CD14-positive monocyte (primary cell): Measurements from ENCODE around the gene RESP18. TPM values are rescaled to one million over a fixed set of nuclear protein-coding genes. Genes with fewer than 3 reads are reported as not detected.
A peak's percentile ranks its signal among the peaks of the same experiment; 100 is the strongest.

ENCODE experiments used
- DNase-seq, 3 donors: peaks; one replicate each; pipeline ENCODE4 v3.0.0-alpha.2; 2011 to 2022
- H2AFZ ChIP-seq: 2 replicates; pipeline ENCODE4 v1.6.0; 2012; ENCODE audit warnings: mild to moderate bottlenecking, low read depth, low read length, inconsistent platforms; ENCODE audit not compliant: insufficient read depth, poor library complexity, severe bottlenecking
- H3K27ac ChIP-seq, 2 donors: 1 replicate in 1 of 2; 2 replicates in 1 of 2; pipeline ENCODE4 v1.5.1; 2012 to 2013; ENCODE audit warnings: low read length in 2 of 2, control low read depth in 1 of 2, inconsistent platforms in 1 of 2, low read depth in 1 of 2, mild to moderate bottlenecking in 1 of 2
- H3K27me3 ChIP-seq, 2 donors: one replicate each; pipeline versions ENCODE4 v1.6.0 to v1.6.1; 2011 to 2013; ENCODE audit warnings: low read length in 2 of 2; ENCODE audit not compliant: control insufficient read depth in 2 of 2, insufficient read depth in 2 of 2
- H3K36me3 ChIP-seq, 2 donors: replicated peaks in 1 of 2; 1 replicate in 1 of 2; 2 replicates in 1 of 2; pipeline versions ENCODE4 v1.5.1 to v1.6.1; 2012 to 2013; ENCODE audit warnings: low read length in 2 of 2, control low read depth in 1 of 2, inconsistent platforms in 1 of 2, mild to moderate bottlenecking in 1 of 2; ENCODE audit not compliant: insufficient read depth in 2 of 2, control insufficient read depth in 1 of 2
- H3K4me1 ChIP-seq, 2 donors: 1 replicate in 1 of 2; 2 replicates in 1 of 2; pipeline versions ENCODE4 v1.5.1 to v1.6.1; 2012 to 2013; ENCODE audit warnings: low read length in 2 of 2, control low read depth in 1 of 2, inconsistent platforms in 1 of 2, mild to moderate bottlenecking in 1 of 2, moderate library complexity in 1 of 2; ENCODE audit not compliant: insufficient read depth in 2 of 2, control insufficient read depth in 1 of 2
- H3K4me2 ChIP-seq: replicated peaks from 2 replicates; pipeline ENCODE3; 2012; ENCODE audit warnings: low read length, moderate library complexity, mild to moderate bottlenecking; ENCODE audit not compliant: poor library complexity, severe bottlenecking; ENCODE audit errors: extremely low read depth
- H3K4me3 ChIP-seq, 3 experiments: fragments of 200-600 bp in 1 of 3; sonication (generic) in 1 of 3; replicated peaks in 1 of 3; 1 replicate in 2 of 3; 2 replicates in 1 of 3; pipeline ENCODE4 v1.5.1; 2011 to 2013; ENCODE audit warnings: low read length in 3 of 3, mild to moderate bottlenecking in 3 of 3, control low read depth in 2 of 3, low read depth in 2 of 3, inconsistent platforms in 1 of 3, moderate library complexity in 1 of 3
- H3K79me2 ChIP-seq: 2 replicates; pipeline ENCODE4 v1.6.0; 2012; ENCODE audit warnings: mild to moderate bottlenecking, control low read depth, inconsistent platforms, low read length, moderate library complexity; ENCODE audit not compliant: insufficient read depth
- H3K9ac ChIP-seq: 2 replicates; pipeline ENCODE4 v1.6.0; 2017; ENCODE audit warnings: low read length, mild to moderate bottlenecking; ENCODE audit not compliant: insufficient read depth, poor library complexity, severe bottlenecking
- H3K9me3 ChIP-seq, 2 donors: replicated peaks in 1 of 2; 1 replicate in 1 of 2; 2 replicates in 1 of 2; pipeline versions ENCODE4 v1.5.1 to v1.6.1; 2012 to 2013; ENCODE audit warnings: low read length in 2 of 2, control low read depth in 1 of 2; ENCODE audit not compliant: control insufficient read depth in 1 of 2, insufficient read depth in 1 of 2
- H4K20me1 ChIP-seq: 2 replicates; pipeline ENCODE4 v1.6.0; 2012; ENCODE audit warnings: mild to moderate bottlenecking, low read length, control low read depth, moderate library complexity; ENCODE audit not compliant: insufficient read depth
- H3K27ac Mint-ChIP-seq, 7 donors: one replicate each; pipeline ENCODE4 v1.8.0; 2020; ENCODE audit warnings: mild to moderate bottlenecking in 7 of 7, mixed read lengths in 7 of 7, moderate library complexity in 6 of 7, inconsistent platforms in 2 of 7
- H3K27me3 Mint-ChIP-seq, 3 donors: one replicate each; pipeline ENCODE4 v1.8.0; 2021 to 2022; ENCODE audit warnings: low read depth in 3 of 3, mild to moderate bottlenecking in 3 of 3, mixed read lengths in 3 of 3, moderate library complexity in 3 of 3, inconsistent platforms in 1 of 3
- H3K36me3 Mint-ChIP-seq, 2 donors: one replicate each; pipeline ENCODE4 v1.8.0; 2020; ENCODE audit warnings: mixed read lengths in 2 of 2, inconsistent platforms in 1 of 2, mild to moderate bottlenecking in 1 of 2
- H3K4me1 Mint-ChIP-seq: one replicate; pipeline ENCODE4 v1.8.0; 2020; ENCODE audit warnings: mild to moderate bottlenecking, mixed read lengths
- H3K4me3 Mint-ChIP-seq, 2 donors: one replicate each; pipeline ENCODE4 v1.8.0; 2020; ENCODE audit warnings: mild to moderate bottlenecking in 2 of 2, mixed read lengths in 2 of 2, moderate library complexity in 1 of 2
- H3K9me3 Mint-ChIP-seq, 7 donors: one replicate each; pipeline ENCODE4 v1.8.0; 2020 to 2022; ENCODE audit warnings: mixed read lengths in 7 of 7, mild to moderate bottlenecking in 6 of 7, moderate library complexity in 6 of 7, inconsistent platforms in 2 of 7
- CTCF ChIP-seq: fragments of 200-600 bp; IDR thresholded peaks from one replicate; pipeline ENCODE4 v1.8.0; 2022; ENCODE audit warnings: antibody characterized with exemption, mild to moderate bottlenecking
- WGBS: methylation state at CpG from one replicate; pipeline ENCODE4 v1.1.5; 2013; ENCODE audit warnings: missing lambda C conversion rate; ENCODE audit not compliant: insufficient coverage; 5-methylcytosine and 5-hydroxymethylcytosine counted together
- intact Hi-C, 2 donors: fragments of 100-400 bp; cut with micrococcal nuclease; formaldehyde crosslinking; loops; one replicate each; pipeline versions ENCODE4 v1.15.0 to v1.15.1; 2023
- polyA plus RNA-seq, 3 donors: library from polyadenylated mRNA; depleted of rRNA in 1 of 3; unstranded in 2 of 3; stranded (reverse) in 1 of 3; fragments of 300-500 nt in 2 of 3; fragments of >200 nt in 1 of 3; fragmentation: Illumina TruSeq in 2 of 3; gene quantifications; 1 replicate in 2 of 3; 2 replicates in 1 of 3; pipeline ENCODE4 v1.2.3, GENCODE V29; 2012 to 2021

RESP18 gene
- polyA plus RNA-seq, 3 donors = not detected

- H3K4me3 Mint-ChIP-seq = peak overlapping the region in 1 of 2 donors; percentile 52
- Histone ChIP-seq H3K36me3 (no peaks in the 10 kb centered on the region), H3K9ac (no peak overlapping the region), H3K4me2 (no peak overlapping the region), H3K4me1 (peaks cover 10 to 15% of the 10 kb centered on the region in 2 donors), H3K9me3 (no peaks in the 10 kb centered on the region), H3K79me2 (no peaks in the 10 kb centered on the region), H3K27me3 (peaks cover 0 to 36% of the 10 kb centered on the region in 2 donors), H4K20me1 (no peaks in the 10 kb centered on the region), H3K27ac (no peak overlapping the region), H2AFZ (no peak overlapping the region), H3K4me3 (no peak overlapping the region)
- no peak for TF ChIP-seq CTCF
- no peaks in the 10 kb centered on the region for H3K36me3 Mint-ChIP-seq
- 93% methylated on average over 13 of the region's 14 CpGs for WGBS
- peaks cover 44 to 66% (median 52%) of the 10 kb centered on the region in 3 donors for H3K27me3 Mint-ChIP-seq
- intact Hi-C loops = loop anchor here (5.0 kb wide), 4 partner anchors 69 to 134 kb away; partner anchors contain the start of genes NHEJ1 (in 2 of the 2), ANKZF1 (in 1 of the 2), ATG9A (in 1 of the 2) and CNPPD1 (in 1 of the 2)
- H3K27ac Mint-ChIP-seq = no peak overlapping the region
- peaks cover 0 to 6% (median 1%) of the 10 kb centered on the region in 7 donors for H3K9me3 Mint-ChIP-seq
- peak in 1 of 3 donors; percentile 3 for DNase-seq
- peaks cover 11% of the 10 kb centered on the region for H3K4me1 Mint-ChIP-seq
These were observed 36.4 kb downstream of the RESP18 start for GRCh38 chr2:219296142-219296541.

- no peaks in the 10 kb centered on the region for H3K79me2 ChIP-seq
- peak overlapping the region; percentile 43 to 76 (median 48) for H3K4me3 ChIP-seq
- Mint-ChIP-seq H3K4me3 (peak overlapping the region; percentile 79 to 95), H3K36me3 (no peaks in the 10 kb centered on the region), H3K9me3 (peaks cover 0 to 7% (median 1%) of the 10 kb centered on the region in 7 donors), H3K27me3 (peaks cover 34 to 63% (median 38%) of the 10 kb centered on the region in 3 donors), H3K27ac (peak overlapping the region in 6 of 7 donors; percentile 41 to 80 (median 66)), H3K4me1 (peaks cover 11% of the 10 kb centered on the region)
- H2AFZ ChIP-seq = peak overlapping the region; percentile 98
- intact Hi-C loops = loop anchor here (2.0 to 5.0 kb wide), 5 partner anchors 16 to 132 kb away; partner anchors contain the start of genes DNAJB2 (in 2 of the 2), NHEJ1 (in 2 of the 2), ANKZF1 (in 1 of the 2) and ATG9A (in 1 of the 2)
- peak overlapping the region in 1 of 2 donors; percentile 31 for H3K27ac ChIP-seq
- peak; percentile 79 to 84 (median 80) for DNase-seq
- TF ChIP-seq CTCF = peak; percentile 100
- H4K20me1 ChIP-seq = no peaks in the 10 kb centered on the region
- peak overlapping the region; percentile 70 for H3K9ac ChIP-seq
- H3K4me2 ChIP-seq = peak overlapping the region; percentile 88
- WGBS = 3% methylated on average over 66 of the region's 67 CpGs
- no peaks in the 10 kb centered on the region for H3K9me3 ChIP-seq
- peaks cover 0 to 28% of the 10 kb centered on the region in 2 donors for H3K27me3 ChIP-seq
- H3K36me3 ChIP-seq = no peaks in the 10 kb centered on the region
- H3K4me1 ChIP-seq = peaks cover 10 to 15% of the 10 kb centered on the region in 2 donors
These were observed 37.9 kb downstream of the RESP18 start for GRCh38 chr2:219294356-219295351.
